Measurements from ENCODE around the gene BLM.
"Not testable (repeated sequence)": the region's sequence is repeated elsewhere in the genome, so short reads cannot be mapped to it uniquely, and the experiment has no call there.

BLM gene

DNA sequence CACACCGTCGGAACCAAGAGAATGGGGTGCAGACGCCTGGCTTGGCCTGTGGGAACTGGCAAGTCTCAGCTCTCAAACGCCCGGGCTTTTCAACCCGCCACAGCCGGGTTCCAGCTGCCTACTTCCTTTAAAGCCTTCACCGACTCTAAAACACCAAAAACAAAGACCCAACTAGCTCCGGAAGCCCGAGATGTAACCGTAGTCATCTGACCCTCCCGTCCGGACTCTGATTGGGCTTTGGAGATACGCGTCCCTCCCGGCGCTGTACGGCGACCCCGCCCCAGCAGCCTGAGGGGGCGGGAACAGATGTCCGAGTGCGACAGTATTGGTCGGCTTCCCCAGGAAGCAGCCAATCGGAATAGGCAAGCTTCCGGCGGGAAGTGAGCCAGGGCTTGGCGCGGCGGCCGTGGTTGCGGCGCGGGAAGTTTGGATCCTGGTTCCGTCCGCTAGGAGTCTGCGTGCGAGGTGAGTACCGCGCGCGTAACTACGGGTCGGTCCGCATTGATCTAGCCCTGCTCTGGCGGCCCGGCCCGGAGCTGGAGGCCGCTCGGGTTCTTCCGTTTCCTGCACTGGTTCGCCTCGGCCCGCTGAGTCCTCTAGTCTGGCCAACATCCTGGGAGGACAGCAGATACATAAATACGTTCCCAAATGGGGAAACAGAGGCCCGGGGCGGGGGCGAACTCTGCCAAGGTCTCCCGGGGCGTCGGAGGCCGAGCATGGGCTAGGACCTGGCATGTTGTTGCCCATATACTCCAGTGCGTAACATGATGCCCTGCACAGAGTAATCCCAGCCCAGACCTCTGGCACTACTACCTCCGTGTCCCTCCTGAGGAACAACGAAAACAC is at the start of gene BLM:
Gene BLM (plus strand): TSS at position 371 of the 846 bp plus-strand sequence. CDS start 30,047 bp downstream, outside the sequence.
- DNase-seq: peak; percentile 97

DNA sequence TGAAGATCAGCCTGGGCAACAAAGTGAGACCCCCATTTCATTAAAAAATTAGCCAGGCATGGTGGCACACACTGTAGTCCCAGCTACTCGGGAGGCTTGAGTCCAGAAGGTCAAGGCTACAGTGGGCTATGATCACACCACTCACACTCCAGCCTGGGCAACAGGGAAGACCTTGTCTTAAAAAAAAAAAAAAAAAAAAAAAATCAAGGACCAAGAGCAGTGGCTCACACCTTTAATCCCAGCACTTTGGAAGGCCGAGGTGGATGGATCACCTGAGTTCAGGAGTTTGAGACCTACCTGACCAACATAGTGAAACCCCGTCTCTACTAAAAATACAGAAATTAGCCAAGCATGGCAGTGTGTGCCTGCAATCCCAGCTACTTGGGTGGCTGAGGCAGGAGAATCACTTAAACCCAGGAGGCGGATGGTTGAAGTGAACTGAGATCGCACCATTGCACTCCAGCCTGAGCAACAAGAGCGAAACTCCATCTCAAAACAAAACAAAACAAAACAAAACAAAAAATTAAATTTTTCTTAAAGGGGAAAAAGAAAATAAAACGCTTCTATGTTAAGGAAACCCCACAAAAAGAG is 49.3 kb upstream of the BLM start:
- DNase-seq: not testable (repeated sequence)

DNA sequence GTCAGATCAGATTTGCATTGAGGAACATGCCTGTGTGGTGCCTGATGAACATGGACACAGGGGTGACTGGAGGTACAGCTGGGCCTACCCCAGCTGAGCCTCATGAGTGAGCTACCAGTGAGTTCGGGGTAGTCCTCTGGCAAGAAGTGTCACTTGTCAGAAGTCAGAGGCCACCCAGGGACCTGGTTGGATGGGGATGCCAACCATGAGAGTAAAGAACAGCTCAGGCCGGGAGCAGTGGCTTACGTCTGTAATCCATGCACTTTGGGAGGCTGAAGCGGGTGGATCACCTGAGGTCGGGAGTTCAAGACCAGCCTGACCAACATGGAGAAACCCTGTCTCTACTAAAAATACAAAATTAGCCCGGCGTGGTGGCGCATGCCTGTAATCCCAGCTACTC is 46.5 kb upstream of the BLM start:
- not testable (repeated sequence) for DNase-seq

DNA sequence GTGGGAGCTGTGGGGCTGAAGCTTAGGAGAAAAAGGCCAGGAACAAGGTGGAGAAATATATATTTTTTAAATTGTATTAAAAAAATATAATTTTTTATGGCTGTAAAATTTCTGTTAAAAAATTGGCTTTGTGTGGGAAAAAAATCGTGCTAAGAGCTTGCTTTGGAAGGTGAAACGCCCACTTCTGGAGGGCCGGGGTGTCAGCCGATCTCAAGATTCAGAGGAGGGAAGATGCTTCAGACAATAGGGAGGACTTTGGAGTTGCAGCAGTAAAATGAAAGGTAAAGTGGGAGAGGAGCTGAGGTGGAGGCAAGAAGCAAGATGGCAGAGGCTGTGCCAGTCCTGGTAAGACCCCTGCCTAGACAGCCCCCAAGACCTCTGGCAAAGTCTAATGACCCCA is 45.9 kb upstream of the BLM start:
- no peak for DNase-seq

DNA sequence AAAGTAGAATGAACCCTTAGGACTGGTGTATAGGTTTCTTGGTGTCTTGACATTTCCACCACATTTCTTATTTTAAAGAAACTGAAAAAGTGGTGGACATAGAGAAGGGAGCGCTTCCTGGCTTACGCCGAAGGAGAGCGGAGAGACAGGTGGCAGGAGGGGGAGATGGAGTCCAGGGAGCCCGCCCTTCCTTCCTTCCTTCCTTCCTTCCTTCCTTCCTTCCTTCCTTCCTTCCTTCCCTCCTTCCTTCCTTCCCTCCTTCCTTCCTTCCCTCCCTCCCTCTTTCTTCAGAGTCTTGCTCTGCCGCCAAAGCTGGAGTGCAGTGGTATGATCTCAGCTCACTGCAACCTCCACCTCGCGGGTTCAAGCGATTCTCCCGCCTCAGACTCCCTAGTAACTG is 43.8 kb upstream of the BLM start:
- DNase-seq: not testable (repeated sequence)

DNA sequence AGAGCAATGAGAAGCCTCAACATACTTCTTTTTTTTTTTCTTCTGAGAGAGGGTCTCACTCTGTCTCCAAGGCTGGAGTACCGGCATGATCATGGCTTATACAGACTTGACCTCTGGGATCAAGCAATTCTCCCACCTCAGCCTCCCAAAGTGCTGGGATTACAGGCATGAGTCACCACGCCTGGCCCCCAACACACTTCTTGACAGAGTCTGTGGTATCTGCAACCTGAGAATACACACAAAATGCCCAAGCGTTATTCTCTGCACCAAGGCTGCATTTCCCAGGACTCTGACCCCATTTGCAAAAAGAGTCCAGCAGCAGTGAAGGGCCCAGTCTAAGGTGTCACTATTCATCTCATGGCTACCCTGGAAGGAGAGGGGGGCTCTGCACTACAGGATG is 42.7 kb upstream of the BLM start:
- no peak for DNase-seq

DNA sequence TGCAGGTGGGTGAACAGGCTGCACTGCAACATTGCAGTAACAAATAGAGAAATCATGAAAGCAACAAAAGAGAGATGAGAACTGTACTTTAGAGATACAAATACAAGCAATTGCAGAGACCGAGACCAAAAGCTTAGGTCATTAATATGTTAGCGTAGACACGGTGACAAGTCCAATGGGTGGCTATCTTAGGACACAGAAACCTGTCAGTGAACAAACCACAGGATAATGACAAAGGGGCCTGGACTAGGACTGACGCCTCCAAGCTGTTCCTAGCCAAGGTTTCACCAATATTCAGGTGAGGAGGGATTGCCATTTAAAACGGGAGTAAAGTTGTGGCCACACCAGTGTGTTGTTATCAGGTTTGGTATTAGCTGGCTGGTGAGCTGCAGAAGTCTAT is 41.7 kb upstream of the BLM start:
- DNase-seq: no peak

DNA sequence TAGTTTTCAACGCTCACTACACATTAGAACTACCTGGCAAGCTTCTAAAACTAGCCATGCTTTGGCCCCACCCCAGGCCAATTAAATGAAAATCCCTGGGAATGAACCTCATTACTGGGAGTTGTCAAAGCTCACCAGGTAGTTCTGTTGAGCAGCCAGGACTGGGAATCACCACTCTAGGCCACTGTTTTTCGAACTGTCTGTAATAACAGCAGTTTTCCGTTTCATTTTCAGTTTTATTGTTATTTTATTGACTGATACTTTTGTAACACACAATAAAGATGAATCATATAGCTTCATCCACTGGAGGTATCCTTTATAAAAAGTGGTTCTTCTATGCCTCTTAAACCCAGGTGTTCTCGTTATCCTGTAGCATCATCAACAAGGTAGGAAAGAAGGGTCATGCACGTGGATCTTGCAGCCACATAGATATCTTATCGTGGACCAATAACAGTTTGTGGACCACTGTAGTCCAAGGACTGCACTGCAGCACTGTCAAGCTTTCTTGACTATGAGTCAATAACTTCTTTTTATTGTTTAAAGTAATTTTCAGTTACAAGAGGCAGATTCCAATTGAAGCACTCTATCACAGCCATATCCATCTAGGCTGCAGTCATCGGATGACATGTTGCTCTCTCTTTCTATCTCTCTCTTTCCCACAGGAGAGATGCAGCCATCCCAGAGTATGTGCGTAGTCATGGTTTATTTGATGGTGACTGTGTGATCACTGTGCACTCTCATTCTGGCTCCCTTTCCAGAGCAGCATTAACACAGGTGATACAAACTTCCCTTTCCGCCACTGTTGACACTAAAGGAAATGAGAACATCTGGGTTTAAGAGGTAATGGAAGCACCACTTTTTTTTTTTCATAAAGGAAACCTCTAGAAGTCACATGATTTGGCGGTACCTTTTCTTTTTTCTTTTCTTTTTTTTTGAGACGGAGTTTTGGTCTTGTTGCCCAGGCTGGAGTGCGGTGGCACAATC is 39.0 kb upstream of the BLM start:
- DNase-seq: no peak

DNA sequence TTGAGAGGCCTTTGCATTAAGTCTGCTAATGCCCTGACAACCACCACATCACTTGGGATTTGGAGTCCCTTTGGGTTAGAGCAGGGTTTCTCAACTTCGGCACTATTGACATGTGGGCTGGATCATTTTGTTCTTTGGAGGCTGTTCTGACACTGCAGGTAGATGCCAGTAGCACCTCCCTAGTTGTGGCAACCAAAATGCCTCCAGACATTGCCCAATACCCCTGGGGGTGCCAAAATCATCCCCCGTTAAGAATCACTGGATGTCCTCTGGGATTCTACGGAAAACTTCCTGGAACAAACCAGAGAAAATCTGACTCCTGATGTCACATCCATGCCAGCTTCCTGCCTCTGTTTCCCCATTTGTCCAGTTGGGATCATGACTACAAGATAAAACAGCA is 37.2 kb upstream of the BLM start:
- DNase-seq: no peak

DNA sequence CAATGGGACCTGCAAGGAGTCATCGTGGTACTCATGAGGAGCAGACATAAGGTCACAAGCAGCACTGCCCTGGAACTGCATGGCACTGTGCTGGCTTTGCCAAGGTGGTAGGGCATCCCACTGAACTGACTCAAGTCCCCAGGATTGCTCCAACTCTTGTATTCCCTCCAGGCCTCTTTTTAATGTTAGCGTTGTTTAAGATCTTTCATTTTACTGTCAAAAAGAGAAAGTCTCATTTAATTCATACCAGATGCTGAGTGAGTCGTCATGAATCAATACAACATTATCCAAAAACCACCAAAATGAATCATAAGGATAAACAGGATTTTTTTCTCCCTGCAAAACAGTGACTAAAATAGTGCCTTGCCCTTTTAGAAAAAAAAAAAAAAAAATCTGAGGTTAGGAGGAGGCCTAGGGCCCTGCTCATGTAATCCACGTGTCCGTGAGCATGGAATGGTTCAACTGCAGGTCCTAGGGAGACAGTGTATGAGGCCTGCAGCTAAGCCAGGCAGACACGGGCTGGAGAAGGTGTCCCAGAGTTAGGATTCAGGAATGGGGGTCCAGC is 36.7 kb upstream of the BLM start:
- peak; percentile 72 for DNase-seq

DNA sequence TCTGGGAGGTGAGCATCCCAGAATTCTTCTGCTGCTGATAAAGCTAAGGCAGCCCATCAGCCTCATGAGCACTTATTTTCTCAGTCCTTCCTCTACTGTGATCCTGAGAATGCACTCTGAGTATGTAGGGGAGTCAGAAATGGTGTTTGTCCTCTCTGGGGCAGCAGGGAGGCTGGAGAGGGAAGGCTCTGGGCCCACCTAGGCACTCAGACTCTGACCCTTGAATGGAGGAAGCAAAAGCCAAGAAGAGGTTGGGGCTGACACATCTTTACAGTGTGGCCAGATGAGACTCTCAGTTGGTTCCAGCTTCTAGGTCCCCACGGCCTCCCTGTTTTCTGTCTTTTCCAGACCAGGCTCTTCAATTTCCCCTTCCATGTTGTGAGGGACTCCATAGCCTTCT is 36.1 kb upstream of the BLM start:
- no peak for DNase-seq

DNA sequence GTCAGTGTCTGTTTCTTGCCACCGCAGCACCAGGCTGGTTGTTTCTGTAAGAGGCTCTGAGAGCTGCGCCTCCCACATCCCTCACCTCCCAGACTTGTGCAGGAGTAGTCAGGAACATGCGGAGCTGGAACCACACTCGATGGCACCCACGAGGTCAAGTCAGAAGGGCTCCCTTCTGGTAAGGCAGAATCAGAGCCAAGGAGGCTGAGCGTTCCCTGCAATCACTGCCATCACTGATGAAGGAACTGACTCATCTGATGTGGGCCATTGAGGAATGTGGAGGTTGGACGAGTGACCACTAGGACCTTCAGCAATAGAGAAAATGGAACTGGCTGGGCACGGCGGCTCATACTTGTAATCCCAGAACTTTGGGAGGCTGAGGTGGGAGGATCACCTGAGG is 35.7 kb upstream of the BLM start:
- DNase-seq: peak; percentile 82

DNA sequence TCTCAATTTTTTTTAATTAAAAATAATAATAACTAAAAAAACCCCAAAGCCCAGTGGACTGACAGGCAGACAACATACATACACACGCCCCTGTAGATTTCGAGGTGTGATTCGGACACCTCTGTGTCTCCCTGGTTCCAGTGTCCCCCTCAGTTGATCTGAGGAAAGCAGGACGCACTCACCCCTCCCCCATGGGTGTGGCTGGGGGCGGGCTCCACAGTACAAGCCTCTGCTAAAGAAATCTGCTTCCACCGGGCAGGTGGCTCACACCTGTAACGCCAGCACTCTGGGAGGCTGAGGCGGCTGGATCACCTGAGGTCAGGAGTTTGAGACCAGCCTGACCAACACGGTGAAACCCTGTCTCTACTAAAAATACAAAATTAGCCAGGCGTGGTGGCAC is 33.8 kb upstream of the BLM start:
- DNase-seq: no peak

DNA sequence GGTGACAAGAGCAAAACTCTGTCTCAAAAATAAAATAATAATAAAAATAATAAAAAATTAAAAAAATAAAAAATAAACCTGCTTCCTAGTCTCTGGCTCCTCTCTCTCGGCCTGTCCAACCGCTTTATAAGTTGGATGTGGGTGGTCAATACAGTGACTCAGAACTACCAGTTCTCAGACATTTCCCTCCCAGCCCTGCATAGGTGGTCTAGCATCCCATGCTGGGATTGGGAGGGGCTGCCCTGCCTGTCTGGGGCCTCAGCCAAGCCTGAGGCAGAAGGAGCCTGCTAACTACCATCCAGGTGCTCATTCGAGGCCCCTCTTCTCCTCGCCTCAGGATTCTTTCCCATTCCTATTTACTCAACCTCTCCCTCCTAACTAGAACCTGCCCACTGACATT is 33.3 kb upstream of the BLM start:
- no peak for DNase-seq

DNA sequence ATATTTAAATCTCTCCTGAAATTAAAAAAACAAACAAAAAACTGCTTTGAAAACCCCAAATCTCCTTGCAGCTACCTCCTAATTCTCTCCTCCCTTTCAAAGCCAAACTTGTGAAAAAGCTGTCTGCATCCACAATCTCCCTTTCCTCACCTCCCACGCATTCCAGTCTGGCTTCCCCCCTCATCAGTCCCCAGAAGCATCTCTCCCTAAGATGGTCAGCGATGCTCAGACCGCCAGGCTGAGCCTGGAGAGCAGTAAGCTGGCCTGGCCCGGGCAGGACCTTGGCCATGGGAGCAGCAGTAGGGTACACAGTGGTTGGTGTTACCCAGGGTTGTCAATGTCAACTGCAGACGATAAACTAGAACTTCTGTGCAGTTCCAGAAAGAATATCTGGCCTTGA is 32.9 kb upstream of the BLM start:
- peak; percentile 7 for DNase-seq

DNA sequence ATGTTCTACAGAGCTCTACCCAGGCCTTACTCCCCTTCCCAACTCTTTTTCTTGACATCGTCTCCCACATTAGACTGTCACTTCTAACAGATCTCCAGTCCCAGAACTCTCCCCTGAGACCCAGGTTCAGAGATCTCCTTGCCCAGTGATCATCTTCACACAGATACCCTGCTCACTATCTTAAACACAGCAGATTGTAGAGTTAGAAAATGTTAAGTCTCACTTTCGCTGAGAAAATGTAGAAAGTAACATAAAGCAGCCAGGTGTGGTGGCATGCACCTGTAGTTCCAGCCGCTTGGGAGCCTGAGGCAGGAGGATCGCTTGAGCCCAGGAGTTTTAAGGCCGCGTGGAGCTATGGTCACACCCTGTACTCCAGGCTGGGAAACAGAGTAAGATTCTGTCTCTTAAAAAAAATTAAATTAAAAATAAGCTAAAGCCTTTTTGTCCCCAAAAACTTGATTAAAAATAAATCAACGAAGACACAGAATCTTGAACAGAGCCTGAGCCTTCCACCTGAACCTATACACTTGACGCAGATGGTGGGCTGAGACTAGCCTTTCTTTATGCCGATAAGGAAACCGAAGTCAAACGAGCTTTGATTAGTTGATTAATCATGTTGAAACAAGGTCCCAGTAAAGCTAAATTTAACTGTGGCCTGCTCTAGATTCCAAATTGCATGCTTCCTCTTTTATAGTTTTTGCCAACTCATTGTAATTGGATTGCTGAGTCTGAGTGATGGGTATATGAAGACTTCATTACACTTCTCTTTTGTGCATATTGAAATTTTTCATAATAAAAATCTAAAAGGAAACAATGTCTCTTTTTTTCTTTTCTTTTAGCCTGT is 31.3 kb upstream of the BLM start:
- DNase-seq: no peak

DNA sequence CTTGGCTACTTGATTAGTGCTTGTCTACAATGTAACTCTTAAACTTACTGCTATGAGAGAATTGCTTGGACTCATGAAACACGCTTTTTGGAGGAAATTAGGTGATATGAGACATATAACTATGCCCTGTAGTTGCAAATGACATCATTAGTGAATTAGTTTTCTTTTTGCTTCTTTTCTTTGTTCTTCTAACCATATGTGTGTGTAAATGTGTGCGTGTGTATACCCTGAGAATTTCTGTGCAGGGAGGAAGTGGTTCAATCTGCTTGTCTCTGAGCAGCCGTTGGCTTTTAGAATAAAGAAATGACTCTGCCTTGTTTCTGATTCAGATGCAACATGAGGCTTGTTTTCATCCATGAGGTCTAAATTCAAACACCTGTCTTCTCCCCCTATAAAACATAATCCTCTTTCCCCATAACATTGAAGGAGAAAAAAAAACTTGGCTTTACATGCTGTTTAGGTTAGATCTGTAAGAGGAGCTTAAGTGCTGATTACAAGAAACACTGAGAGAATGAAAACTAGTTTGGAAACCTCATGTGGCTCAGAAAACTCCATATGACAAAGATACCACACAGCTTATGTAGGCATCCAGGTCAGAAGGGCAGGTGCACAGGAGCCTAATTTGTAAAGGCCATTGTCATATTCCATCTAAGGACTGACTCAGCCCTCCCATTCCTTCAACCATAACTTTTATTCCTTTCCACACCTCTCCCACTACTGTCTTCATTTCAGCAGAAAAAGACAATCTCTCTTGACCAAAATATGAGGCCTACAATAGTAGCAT is 30.5 kb upstream of the BLM start:
- DNase-seq: no peak

DNA sequence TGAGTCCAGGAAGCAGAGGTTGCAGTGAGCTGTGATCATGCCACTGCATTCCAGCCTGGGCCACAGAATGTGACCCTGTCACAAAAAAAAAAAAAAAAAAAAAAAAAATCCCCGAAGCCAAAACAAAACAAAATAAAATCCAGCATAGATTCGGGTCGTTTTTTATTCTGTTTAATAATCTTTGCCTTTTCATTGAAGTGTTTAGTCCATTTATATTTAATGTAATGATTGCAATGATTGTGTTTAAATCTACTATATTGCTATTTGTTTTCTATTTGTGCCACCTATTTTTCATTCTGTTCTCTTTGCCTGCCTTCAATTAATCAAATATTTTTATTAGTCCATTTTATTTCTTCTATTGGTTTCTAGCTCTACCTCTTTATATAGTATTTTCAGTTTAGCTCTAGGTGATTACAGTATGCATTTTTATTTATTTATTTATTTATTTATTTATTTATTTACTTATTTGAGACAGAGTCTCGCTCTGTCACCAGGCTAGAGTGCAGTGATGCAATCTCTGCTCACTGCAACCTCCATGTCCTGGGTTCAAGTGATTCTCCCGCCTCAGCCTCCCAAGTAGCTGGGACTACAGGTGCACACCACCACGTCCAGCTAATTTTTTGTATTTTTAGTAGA is 27.7 kb upstream of the BLM start:
- DNase-seq: not testable (repeated sequence)

DNA sequence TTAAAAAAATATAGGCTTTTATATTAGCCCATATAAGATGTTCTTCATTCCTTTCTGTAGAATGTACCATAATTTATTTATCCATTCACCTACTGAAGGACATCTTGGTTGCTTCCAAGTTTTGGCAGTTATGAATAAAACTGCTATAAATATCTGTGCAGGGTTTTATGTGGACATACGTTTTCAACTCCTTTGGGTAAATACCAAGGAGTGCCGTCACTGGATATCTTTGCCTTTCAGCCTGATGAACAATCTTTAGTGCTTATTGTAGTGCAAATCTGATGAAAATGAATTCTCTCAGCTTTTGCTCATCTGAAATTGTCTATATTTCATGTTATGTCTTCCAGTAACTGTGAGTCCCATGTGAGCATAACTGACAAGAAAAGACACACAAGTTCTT is 26.6 kb upstream of the BLM start:
- DNase-seq: no peak

DNA sequence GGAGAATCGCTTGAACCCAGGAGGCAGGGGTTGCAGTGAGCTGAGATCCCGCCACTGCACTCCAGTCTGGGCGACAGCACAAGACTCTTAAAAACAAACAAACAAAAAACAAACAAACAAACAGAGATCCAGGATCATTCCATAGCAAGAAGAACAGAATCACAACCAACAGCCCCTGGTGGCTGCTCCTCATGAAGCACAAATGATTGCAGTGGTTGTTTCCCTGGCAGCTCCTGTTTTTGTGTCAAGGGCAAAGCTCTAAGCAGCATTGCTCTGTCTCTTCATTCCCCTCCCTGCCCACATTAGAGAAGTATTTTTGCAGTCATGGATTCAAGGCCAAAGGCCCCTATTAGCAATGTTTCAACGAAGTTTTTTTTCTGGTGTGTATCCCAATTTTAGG is 25.8 kb upstream of the BLM start:
- no peak for DNase-seq
